Peyer's patch (tissue), 4 donors: ENCODE measurements around the gene NR5A1. TPM values are rescaled to one million over a fixed set of nuclear protein-coding genes. Genes with fewer than 3 reads are reported as not detected.

Experiments
- DNase-seq, 3 donors: peaks; one replicate each; pipeline ENCODE4 v3.0.0-alpha.2; 2017 to 2019
- H3K27ac ChIP-seq, 4 donors: fragments of 200-600 bp; sonication (generic); one replicate each; pipeline ENCODE4 v1.5.1; 2016 to 2019
- H3K27me3 ChIP-seq, 2 donors: fragments of 200-600 bp; sonication (generic); one replicate each; pipeline ENCODE4 v1.5.1; 2019
- H3K36me3 ChIP-seq, 3 donors: fragments of 200-600 bp; sonication (generic); one replicate each; pipeline ENCODE4 v1.5.1; 2016 to 2019
- H3K4me1 ChIP-seq, 4 donors: fragments of 200-600 bp; sonication (generic); one replicate each; pipeline ENCODE4 v1.5.1; 2016 to 2019
- H3K4me3 ChIP-seq, 4 donors: fragments of 200-600 bp; sonication (generic); 1 replicate in 3 of 4; 2 replicates in 1 of 4; pipeline ENCODE4 v1.5.1; 2016 to 2019; ENCODE audit warnings: mild to moderate bottlenecking in 1 of 4
- H3K9me3 ChIP-seq, 4 donors: fragments of 200-600 bp; sonication (generic); one replicate each; pipeline ENCODE4 v1.5.1; 2016 to 2019; ENCODE audit warnings: mild to moderate bottlenecking in 1 of 4
- CTCF ChIP-seq, 6 experiments: fragments of 450-650 bp in 4 of 6; fragments of 200-600 bp in 2 of 6; sonication (generic) in 1 of 6; IDR thresholded peaks; one replicate each; pipeline ENCODE4 v1.5.1; 2017 to 2019; ENCODE audit warnings: antibody characterized with exemption in 6 of 6, mild to moderate bottlenecking in 3 of 6, moderate library complexity in 1 of 6
- POLR2A ChIP-seq, 2 donors: fragments of 450-650 bp; IDR thresholded peaks; one replicate each; pipeline ENCODE4 v1.5.1; 2017; ENCODE audit warnings: antibody characterized with exemption in 2 of 2, mild to moderate bottlenecking in 2 of 2, moderate library complexity in 2 of 2
- total RNA-seq, 4 donors: library from RNA; depleted of rRNA; stranded (reverse); fragments of >200 nt; gene quantifications; one replicate each; pipeline ENCODE4 v1.1.0, GENCODE V29; 2016

Gene NR5A1
- total RNA-seq, 4 donors from 2014 or later, result 0.18 TPM; not detected in 3

- no peak for TF ChIP-seq POLR2A (IDR thresholded peaks at IDR 0.05)
- no peak for TF ChIP-seq CTCF (IDR thresholded peaks at IDR 0.05)
- no peak overlapping the region for H3K27ac ChIP-seq
- DNase-seq, result no peak
- H3K4me1 ChIP-seq, result no peaks in the 10 kb centered on the region
- H3K9me3 ChIP-seq, result no peaks in the 10 kb centered on the region
- H3K36me3 ChIP-seq, result no peaks in the 10 kb centered on the region
- H3K27me3 ChIP-seq, result no peaks in the 10 kb centered on the region
- H3K4me3 ChIP-seq, result no peak overlapping the region
These were observed 13.3 kb downstream of the NR5A1 start for GRCh38 chr9:124493794-124494479.

GRCh38 chr9:124493218-124493617 is 14.0 kb downstream of the NR5A1 start:
- Histone ChIP-seq H3K27ac (no peak overlapping the region), H3K36me3 (no peaks in the 10 kb centered on the region), H3K4me1 (no peaks in the 10 kb centered on the region), H3K9me3 (no peaks in the 10 kb centered on the region), H3K4me3 (no peak overlapping the region), H3K27me3 (no peaks in the 10 kb centered on the region)
- TF ChIP-seq CTCF (IDR thresholded peaks at IDR 0.05) (no peak), POLR2A (IDR thresholded peaks at IDR 0.05) (no peak)
- no peak for DNase-seq

- H3K4me1 ChIP-seq, result no peaks in the 10 kb centered on the region
- H3K27me3 ChIP-seq, result no peaks in the 10 kb centered on the region
- H3K27ac ChIP-seq, result no peak overlapping the region
- H3K9me3 ChIP-seq, result no peaks in the 10 kb centered on the region
- no peaks in the 10 kb centered on the region for H3K36me3 ChIP-seq
- DNase-seq, result no peak
- TF ChIP-seq CTCF (IDR thresholded peaks at IDR 0.05), result no peak
- no peak for TF ChIP-seq POLR2A (IDR thresholded peaks at IDR 0.05)
- no peak overlapping the region for H3K4me3 ChIP-seq
These were observed 14.4 kb downstream of the NR5A1 start for GRCh38 chr9:124492818-124493217.

GRCh38 chr9:124491049-124491975 is 15.9 kb downstream of the NR5A1 start:
- Histone ChIP-seq H3K27ac (no peak overlapping the region), H3K4me1 (no peaks in the 10 kb centered on the region), H3K4me3 (no peak overlapping the region), H3K9me3 (no peaks in the 10 kb centered on the region), H3K27me3 (no peaks in the 10 kb centered on the region), H3K36me3 (no peaks in the 10 kb centered on the region)
- TF ChIP-seq POLR2A (IDR thresholded peaks at IDR 0.05) (no peak), CTCF (IDR thresholded peaks at IDR 0.05) (no peak)
- no peak for DNase-seq

- no peaks in the 10 kb centered on the region for H3K36me3 ChIP-seq
- no peaks in the 10 kb centered on the region for H3K9me3 ChIP-seq
- H3K4me1 ChIP-seq, result no peaks in the 10 kb centered on the region
- H3K27ac ChIP-seq, result no peak overlapping the region
- TF ChIP-seq CTCF (IDR thresholded peaks at IDR 0.05), result no peak
- no peak for TF ChIP-seq POLR2A (IDR thresholded peaks at IDR 0.05)
- DNase-seq, result no peak
- no peak overlapping the region for H3K4me3 ChIP-seq
- no peaks in the 10 kb centered on the region for H3K27me3 ChIP-seq
These were observed 17.2 kb downstream of the NR5A1 start for GRCh38 chr9:124490004-124490403.
